Activated T-helper 1 cell treated with anti-CD3 and anti-CD28 coated beads, Interleukin-12 subunit alpha, Interleukin-12 subunit beta, Interleukin-2, Interleukin-4 antibody, amounts not matched to agents 30 ng/mL and 10 ng/mL and 1 ng/mL, durations not matched to agents 14 hours and 24 hours and 36 hours (primary cell): ENCODE results near the gene SSUH2. TPM values are rescaled to one million over a fixed set of nuclear protein-coding genes. Genes with fewer than 3 reads are reported as not detected.

Experiments used
- DNase-seq: peaks from one replicate; pipeline ENCODE4 v3.0.0; 2021; ENCODE audit warnings: low spot score
- H3K27ac Mint-ChIP-seq: one replicate; pipeline ENCODE4 v1.8.0; 2021; ENCODE audit warnings: mild to moderate bottlenecking, mixed read lengths
- H3K27me3 Mint-ChIP-seq: one replicate; pipeline ENCODE4 v1.8.0; 2022; ENCODE audit warnings: mild to moderate bottlenecking, moderate library complexity, mixed read lengths; ENCODE audit not compliant: insufficient read depth
- H3K36me3 Mint-ChIP-seq: one replicate; pipeline ENCODE4 v1.8.0; 2021; ENCODE audit warnings: low read depth, mixed read lengths
- H3K4me1 Mint-ChIP-seq: one replicate; pipeline ENCODE4 v1.8.0; 2021; ENCODE audit warnings: low read depth, mixed read lengths
- H3K4me3 Mint-ChIP-seq: one replicate; pipeline ENCODE4 v1.8.0; 2021; ENCODE audit warnings: mild to moderate bottlenecking, moderate library complexity, mixed read lengths
- H3K9me3 Mint-ChIP-seq: one replicate; pipeline ENCODE4 v1.8.0; 2021; ENCODE audit warnings: mixed read lengths
- intact Hi-C: fragments of 100-400 bp; cut with micrococcal nuclease; formaldehyde crosslinking; loops from one replicate; pipeline ENCODE4 v1.15.1; 2024
- total RNA-seq: library from RNA; stranded (reverse); gene quantifications from 2 replicates; pipeline ENCODE4 v1.2.3, GENCODE V29; 2022

The SSUH2 gene
- total RNA-seq, 1 donor from 2014 or later, result not detected

DNA sequence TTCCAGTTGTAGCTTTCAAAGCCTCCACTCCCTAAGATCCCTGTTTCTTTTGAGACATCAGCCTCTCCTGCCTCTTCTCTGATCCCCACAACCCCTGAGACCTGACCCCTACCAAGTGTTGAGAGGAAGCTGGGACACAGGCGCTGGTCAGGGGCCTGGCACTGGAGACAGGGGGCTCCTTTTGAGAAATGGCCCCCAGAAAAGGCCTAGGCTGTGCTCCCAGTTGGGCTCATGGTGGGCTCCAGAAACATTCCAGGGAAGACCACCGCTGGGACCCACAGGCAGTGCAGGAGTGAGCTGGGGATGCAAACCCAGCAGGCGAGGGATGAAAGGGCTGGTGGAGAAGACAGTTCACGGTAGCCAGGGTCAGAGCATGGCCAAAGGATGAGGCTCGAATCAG is 16.6 kb downstream of the SSUH2 start:
- no peaks in the 10 kb centered on the region for H3K9me3 Mint-ChIP-seq
- DNase-seq, result no peak
- no peak overlapping the region for H3K4me3 Mint-ChIP-seq
- H3K36me3 Mint-ChIP-seq, result no peaks in the 10 kb centered on the region
- H3K4me1 Mint-ChIP-seq, result peaks cover 10% of the 10 kb centered on the region
- H3K27me3 Mint-ChIP-seq, result peaks cover under 1% of the 10 kb centered on the region
- intact Hi-C loops, result no loop called here
- H3K27ac Mint-ChIP-seq, result no peak overlapping the region

DNA sequence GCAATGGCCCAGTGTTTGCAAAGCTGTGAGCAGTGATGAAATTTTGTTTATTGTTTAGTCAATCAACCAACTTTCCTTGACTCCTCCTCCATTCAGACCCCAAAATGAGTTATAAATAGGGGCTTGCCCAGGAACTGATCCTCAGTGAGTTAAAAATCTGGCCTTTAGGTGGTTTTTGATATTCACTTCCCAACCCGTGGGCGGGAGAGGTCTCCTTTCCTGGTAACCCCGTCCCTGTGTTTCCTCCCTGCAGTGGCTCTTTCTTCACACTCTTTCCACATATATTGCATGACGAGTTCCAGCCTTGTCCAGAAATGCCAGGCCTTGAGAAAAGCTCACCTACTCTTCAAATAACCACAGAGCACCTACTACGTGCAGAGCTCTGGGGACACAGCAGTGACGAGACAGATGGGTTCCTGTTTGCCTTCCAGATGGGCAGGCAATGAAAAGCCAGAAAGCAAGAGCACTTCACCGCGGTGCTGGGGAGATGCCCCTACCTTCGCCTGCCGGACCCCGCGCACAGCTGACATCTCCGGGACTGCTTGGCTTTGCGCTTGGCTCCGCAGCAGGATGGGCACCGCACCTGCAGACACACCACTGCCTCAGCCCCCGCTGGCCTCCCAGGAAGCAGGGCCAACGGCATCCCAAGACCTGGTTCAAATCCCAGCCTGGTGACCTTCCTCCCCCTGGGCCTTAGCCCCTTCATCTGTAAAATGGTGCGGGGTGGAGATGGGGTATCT is 17.2 kb downstream of the SSUH2 start:
- Mint-ChIP-seq H3K27ac (no peak overlapping the region), H3K4me1 (peaks cover 10% of the 10 kb centered on the region), H3K9me3 (no peaks in the 10 kb centered on the region), H3K27me3 (no peaks in the 10 kb centered on the region), H3K4me3 (no peak overlapping the region), H3K36me3 (no peaks in the 10 kb centered on the region)
- intact Hi-C loops, result no loop called here
- DNase-seq, result no peak

DNA sequence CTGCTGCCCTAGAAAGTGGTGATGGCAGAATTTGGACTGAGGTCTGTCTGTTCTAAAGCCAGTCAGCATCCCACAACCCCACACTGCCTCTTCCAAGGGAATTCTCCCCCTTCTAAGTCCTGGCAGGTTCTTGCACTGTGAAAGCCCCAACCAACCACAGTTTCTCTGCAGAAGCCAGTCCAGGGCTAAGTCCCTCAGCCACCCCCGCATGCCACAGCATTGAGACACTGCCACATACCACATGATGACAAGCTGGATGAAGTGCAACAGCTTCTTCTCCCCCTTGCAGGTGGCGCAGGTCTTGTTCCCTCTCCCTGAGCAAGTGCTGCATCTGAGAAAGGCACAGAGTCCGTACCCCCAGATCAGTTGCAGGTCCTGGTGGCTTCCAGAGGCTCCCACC is 18.6 kb downstream of the SSUH2 start:
- DNase-seq, result no peak
- Mint-ChIP-seq H3K4me3 (no peak overlapping the region), H3K4me1 (peaks cover 10% of the 10 kb centered on the region), H3K36me3 (no peaks in the 10 kb centered on the region), H3K27ac (no peak overlapping the region), H3K9me3 (no peaks in the 10 kb centered on the region), H3K27me3 (no peaks in the 10 kb centered on the region)
- intact Hi-C loops, result no loop called here

DNA sequence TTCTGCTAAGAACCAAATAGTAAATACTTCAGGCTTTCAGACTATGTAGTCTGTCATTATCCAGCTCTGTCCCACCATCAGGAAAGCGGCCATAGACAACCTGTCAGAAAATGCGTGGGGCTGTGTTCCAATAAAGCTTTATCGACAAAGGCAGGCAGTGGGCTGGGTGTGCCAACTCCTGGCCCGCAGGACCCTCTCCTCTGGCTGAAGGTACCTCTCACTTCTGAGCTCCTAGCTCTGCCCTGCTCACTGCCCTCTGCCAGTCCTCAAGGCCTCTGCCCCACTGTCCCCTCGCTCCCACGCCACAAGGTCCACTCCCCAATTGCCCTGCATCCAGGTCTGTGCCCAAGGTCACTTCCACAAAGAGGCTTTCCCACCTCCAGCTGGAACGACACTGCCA is 20.0 kb downstream of the SSUH2 start:
- intact Hi-C loops, result loop anchor here (5.0 kb wide), 1 partner anchor 182 kb away; no protein-coding TSS in a partner anchor
- H3K36me3 Mint-ChIP-seq, result no peaks in the 10 kb centered on the region
- H3K4me1 Mint-ChIP-seq, result peaks cover 6% of the 10 kb centered on the region
- no peaks in the 10 kb centered on the region for H3K27me3 Mint-ChIP-seq
- H3K4me3 Mint-ChIP-seq, result no peak overlapping the region
- no peak overlapping the region for H3K27ac Mint-ChIP-seq
- DNase-seq, result no peak
- H3K9me3 Mint-ChIP-seq, result no peaks in the 10 kb centered on the region

DNA sequence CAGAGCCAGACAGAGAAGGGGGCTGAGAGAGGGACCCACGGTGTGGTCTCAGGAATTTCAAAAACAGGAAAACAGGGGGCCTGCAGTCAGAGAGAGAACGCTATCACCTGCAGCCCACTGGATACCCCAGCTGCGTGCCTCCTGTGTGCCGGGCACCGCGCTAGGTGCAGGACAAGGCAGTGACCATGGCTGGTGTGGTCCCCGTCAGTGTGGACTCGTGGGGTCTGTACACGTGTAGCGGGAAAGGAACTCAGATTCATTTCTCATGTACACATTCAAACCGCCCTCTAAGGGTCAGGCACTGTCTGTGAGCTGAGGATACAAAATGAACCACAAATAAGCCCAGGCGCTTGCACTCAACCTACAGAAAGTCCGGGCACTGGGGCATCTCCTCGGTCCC is 20.9 kb downstream of the SSUH2 start:
- Mint-ChIP-seq H3K27me3 (no peaks in the 10 kb centered on the region), H3K27ac (no peak overlapping the region), H3K9me3 (no peaks in the 10 kb centered on the region), H3K36me3 (no peaks in the 10 kb centered on the region), H3K4me1 (no peaks in the 10 kb centered on the region), H3K4me3 (no peak overlapping the region)
- intact Hi-C loops, result loop anchor here (5.0 kb wide), 1 partner anchor 181 kb away; no protein-coding TSS in a partner anchor
- DNase-seq, result no peak

DNA sequence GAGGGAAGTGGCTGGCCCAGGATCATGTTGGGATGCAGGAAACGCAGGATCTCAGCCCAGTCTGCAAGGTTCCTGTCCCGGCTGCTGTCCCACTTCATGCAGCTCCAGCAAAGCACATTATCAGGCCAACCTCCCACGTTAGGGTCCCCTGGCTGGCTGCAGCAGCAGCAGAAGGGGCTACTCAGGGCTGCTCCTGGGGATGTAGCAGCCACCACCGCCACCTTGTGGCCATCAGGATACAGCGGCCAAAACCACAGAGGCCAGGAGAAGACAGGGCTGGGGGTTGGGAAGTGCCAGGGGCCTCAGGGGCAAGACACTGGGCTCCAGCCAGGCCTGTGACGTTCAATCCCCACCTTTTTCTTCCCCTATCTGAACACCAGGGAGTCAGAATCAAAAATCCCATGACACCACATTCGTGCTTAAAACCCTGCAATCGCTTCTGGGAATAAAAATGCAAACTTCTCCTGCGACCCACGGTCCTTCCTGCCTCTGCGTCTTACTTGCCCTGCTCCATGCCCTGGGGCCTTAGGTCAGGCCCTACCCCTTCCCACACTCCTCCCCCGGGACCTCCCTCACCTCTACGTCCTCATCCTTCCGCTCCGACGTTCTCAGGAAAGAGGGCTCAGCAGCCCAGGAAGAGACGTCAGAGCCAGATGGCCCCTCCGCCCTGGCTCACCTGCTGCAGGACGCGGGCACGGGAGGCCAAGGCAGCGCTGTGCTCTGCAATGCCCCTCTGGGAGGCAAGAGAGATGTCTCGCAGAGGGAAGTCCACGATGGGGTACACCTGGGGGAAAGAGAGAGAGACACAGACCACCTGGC is 21.5 kb downstream of the SSUH2 start:
- no peaks in the 10 kb centered on the region for H3K9me3 Mint-ChIP-seq
- H3K27me3 Mint-ChIP-seq, result no peaks in the 10 kb centered on the region
- no peaks in the 10 kb centered on the region for H3K36me3 Mint-ChIP-seq
- no peaks in the 10 kb centered on the region for H3K4me1 Mint-ChIP-seq
- no peak for DNase-seq
- H3K4me3 Mint-ChIP-seq, result peak overlapping the region; percentile 16
- no peak overlapping the region for H3K27ac Mint-ChIP-seq
- intact Hi-C loops, result loop anchor here (5.0 kb wide), 1 partner anchor 181 kb away; no protein-coding TSS in a partner anchor

DNA sequence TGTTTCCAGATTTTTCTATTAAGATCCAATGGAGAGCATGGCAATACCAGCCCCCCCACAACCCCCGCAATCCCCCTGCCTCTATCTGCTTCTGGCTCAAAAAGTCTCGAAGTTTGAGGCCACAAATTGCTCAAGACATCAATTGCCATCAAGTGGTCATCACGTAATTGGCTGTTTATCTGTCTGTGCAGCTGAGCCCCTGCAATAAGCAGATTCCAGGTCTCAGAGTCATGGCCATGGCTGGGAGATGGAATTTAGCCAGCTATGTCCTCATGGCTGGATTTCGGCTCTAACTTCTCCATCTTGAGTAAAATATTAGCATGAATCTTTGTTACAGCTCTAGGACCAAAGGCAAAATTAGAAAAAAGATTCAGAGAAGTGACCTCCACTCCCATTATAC is 22.7 kb downstream of the SSUH2 start:
- H3K4me1 Mint-ChIP-seq, result no peaks in the 10 kb centered on the region
- H3K4me3 Mint-ChIP-seq, result no peak overlapping the region
- no peaks in the 10 kb centered on the region for H3K27me3 Mint-ChIP-seq
- no peak overlapping the region for H3K27ac Mint-ChIP-seq
- H3K9me3 Mint-ChIP-seq, result no peaks in the 10 kb centered on the region
- intact Hi-C loops, result loop anchor here (5.0 kb wide), 1 partner anchor 180 kb away; no protein-coding TSS in a partner anchor
- DNase-seq, result no peak
- H3K36me3 Mint-ChIP-seq, result no peaks in the 10 kb centered on the region

DNA sequence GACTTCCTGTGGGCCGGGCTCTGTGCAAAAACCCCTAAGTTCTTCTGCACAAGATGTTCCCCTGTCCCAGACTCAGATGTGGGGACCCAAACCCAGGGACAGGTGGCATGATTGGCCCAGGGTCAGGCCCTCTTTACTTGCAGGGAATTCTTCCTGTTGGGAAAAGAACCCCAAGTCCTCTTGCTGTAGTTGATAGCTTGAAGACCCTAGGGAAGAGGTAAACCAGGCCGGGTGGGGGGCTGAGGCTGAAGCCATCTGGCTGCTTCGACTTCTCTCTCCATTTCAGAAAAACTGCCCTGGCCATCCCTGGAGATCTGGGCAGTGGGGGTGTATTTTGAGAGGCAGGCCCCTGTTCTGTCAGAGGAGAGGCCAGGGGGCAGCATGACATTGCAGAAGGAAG is 23.5 kb downstream of the SSUH2 start:
- intact Hi-C loops, result loop anchor here (5.0 kb wide), 1 partner anchor 179 kb away; no protein-coding TSS in a partner anchor
- no peak for DNase-seq
- Mint-ChIP-seq H3K4me3 (no peak overlapping the region), H3K27me3 (no peaks in the 10 kb centered on the region), H3K4me1 (no peaks in the 10 kb centered on the region), H3K27ac (no peak overlapping the region), H3K36me3 (no peaks in the 10 kb centered on the region), H3K9me3 (no peaks in the 10 kb centered on the region)

DNA sequence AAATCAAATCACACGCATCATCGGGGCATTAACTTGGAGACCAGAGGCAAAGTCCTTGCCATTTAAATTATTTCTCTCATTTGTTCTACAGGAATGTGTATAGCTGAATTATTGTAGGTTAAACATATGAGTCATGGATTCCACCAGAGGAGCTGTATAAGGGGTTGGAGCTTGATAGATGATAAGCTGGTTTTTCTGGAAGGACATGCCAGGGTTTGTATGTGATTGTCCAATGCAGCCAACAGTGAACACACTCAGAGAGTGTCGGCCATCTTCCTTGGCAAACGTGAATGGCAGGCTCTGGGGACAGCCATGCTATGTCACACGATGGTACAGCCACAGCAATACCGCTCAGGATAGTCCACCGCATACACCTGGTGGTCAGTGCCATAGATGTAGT is 25.1 kb downstream of the SSUH2 start:
- H3K27me3 Mint-ChIP-seq, result no peaks in the 10 kb centered on the region
- H3K4me3 Mint-ChIP-seq, result no peak overlapping the region
- no peaks in the 10 kb centered on the region for H3K36me3 Mint-ChIP-seq
- DNase-seq, result no peak
- H3K27ac Mint-ChIP-seq, result no peak overlapping the region
- no peaks in the 10 kb centered on the region for H3K4me1 Mint-ChIP-seq
- no peaks in the 10 kb centered on the region for H3K9me3 Mint-ChIP-seq
- intact Hi-C loops, result no loop called here

DNA sequence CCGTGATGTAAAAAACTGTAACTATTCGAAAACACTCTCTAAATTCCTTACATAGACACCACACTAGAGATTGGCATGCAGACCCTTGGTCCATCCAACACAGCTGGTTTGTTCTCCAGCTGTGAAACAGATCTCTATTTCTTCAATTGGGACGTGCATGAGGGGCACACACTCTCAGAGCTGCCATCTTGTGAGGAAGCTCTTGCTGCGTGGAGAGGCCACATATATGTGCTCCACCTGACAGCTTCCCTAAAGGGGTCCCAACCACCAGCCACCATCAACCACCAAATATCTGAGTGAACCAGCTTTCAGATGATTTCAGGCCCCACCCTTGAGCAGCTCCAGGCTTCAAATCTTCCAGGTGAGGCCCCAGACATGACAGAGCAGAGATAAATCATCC is 25.6 kb downstream of the SSUH2 start:
- intact Hi-C loops, result no loop called here
- no peak overlapping the region for H3K27ac Mint-ChIP-seq
- no peaks in the 10 kb centered on the region for H3K9me3 Mint-ChIP-seq

DNA sequence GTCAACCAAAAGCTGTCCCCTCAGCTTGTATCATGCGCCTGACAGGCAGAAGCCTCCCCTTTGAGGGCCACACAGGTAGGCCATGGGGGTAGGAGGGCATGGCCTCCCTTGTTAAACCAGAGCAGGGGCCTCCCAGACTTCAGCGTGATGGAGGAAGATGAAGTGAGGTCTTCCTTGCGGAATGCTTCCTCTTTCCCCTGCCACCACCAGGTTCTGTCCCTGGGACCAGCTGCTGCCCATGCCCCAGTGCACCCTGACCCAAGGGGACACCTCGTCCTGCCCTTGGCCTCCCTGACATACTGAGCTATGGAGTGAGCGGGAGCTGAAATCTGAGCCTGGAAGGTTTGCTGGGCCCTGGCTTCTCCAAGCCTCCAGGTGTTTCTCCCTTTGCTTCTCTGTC is 26.7 kb downstream of the SSUH2 start:
- no peak overlapping the region for H3K27ac Mint-ChIP-seq
- H3K4me1 Mint-ChIP-seq, result no peaks in the 10 kb centered on the region
- no peaks in the 10 kb centered on the region for H3K36me3 Mint-ChIP-seq
- H3K9me3 Mint-ChIP-seq, result no peaks in the 10 kb centered on the region
- no peaks in the 10 kb centered on the region for H3K27me3 Mint-ChIP-seq
- intact Hi-C loops, result no loop called here
- no peak overlapping the region for H3K4me3 Mint-ChIP-seq
- no peak for DNase-seq

More for the DNA sequence above, 25.6 kb downstream of the SSUH2 start:
- Mint-ChIP-seq H3K36me3 (no peaks in the 10 kb centered on the region), H3K27me3 (no peaks in the 10 kb centered on the region), H3K4me1 (no peaks in the 10 kb centered on the region), H3K4me3 (no peak overlapping the region)
- DNase-seq, result no peak

DNA sequence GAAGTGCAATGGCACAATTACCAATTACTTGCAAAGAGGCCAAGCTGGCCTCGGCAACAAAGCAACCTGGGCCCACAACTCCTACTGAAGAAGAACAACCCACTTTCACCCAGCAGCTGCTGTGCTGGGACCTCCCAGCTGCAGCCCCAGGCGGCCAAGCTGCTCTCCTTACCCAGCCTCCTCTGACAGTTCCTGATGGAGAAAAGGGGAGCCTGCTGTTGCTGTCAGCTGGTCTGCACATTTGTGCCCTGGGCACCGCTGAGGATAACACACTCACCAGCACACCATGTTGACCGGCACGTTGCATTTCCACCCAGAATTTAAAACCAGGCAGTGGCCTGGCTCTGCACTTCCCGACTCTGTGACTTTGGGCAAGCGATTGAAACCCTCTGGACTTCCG is 33.6 kb downstream of the SSUH2 start:
- H3K4me1 Mint-ChIP-seq, result no peaks in the 10 kb centered on the region
- H3K9me3 Mint-ChIP-seq, result no peaks in the 10 kb centered on the region
- H3K4me3 Mint-ChIP-seq, result no peak overlapping the region
- no peaks in the 10 kb centered on the region for H3K27me3 Mint-ChIP-seq
- intact Hi-C loops, result no loop called here
- no peaks in the 10 kb centered on the region for H3K36me3 Mint-ChIP-seq
- no peak for DNase-seq
- H3K27ac Mint-ChIP-seq, result no peak overlapping the region

DNA sequence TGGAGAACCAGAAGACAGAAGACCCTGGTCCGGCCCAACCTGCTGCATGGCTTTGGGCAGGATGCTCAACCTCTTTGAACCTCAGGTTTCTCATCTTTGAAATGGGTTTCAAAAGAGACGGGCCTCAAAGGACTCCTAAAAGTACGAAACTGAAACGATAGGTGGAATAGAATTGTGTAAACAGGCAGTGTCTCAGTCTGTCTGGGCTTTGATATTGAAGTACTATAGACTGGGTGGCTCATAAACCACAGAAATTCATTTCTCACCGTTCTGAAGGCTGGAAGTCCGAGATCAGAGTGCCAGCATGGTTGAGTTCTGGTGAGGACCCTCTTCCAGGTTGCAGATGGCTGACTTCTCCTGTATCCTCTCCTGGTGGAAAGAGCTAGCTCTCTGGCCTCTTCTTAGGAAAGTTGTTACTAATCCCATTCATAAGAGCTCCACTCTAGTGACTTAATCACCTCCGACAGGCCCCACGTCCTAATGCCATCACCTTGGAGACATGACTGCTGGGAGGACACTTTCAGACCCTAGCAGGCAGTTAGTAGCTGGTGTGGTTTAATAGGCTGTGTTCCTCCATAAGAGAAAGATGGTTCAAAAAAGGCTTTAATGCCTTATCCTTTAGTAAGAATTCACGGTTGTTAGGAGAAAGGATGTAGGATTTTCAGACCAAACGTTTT is 35.7 kb downstream of the SSUH2 start:
- Mint-ChIP-seq H3K4me3 (no peak overlapping the region), H3K9me3 (no peaks in the 10 kb centered on the region), H3K27ac (no peak overlapping the region), H3K27me3 (no peaks in the 10 kb centered on the region), H3K36me3 (no peaks in the 10 kb centered on the region), H3K4me1 (no peaks in the 10 kb centered on the region)
- no peak for DNase-seq
- intact Hi-C loops, result loop anchor here (5.0 kb wide), 1 partner anchor 167 kb away; no protein-coding TSS in a partner anchor
